Measurements from ENCODE around the gene TNFRSF21.

GRCh38 chr6:47229255-47229654 lies 80.5 kb downstream of the TNFRSF21 start:
- no peak for TF ChIP-seq POLR2AphosphoS5 (IDR thresholded peaks at IDR 0.05; ENCODE audit: low read depth, low read length)
- no peak for TF ChIP-seq POLR2A (IDR thresholded peaks at IDR 0.05; ENCODE audit: low read depth, low read length)
- TF ChIP-seq TAF1 (IDR thresholded peaks at IDR 0.05; ENCODE audit: borderline replicate concordance, low read depth, low read length) = no peak

All from GM12892 (cell line).